MM.1S (cell line): ENCODE data around the gene TIGIT.

Source experiments
- DNase-seq: peaks from one replicate; pipeline ENCODE4 v3.0.0-alpha.2; 2015
- H2AFZ ChIP-seq: fragments of 300-600 bp; sonication (generic); 2 replicates; pipeline ENCODE4 v1.6.0; 2016; ENCODE audit warnings: antibody characterized with exemption, low read length
- H3F3A ChIP-seq: fragments of 300-600 bp; sonication (generic); 2 replicates; pipeline ENCODE4 v1.6.1; 2016; ENCODE audit warnings: mild to moderate bottlenecking, antibody characterized with exemption, low read length, moderate library complexity, mixed read lengths; ENCODE audit not compliant: insufficient read depth
- H3K27ac ChIP-seq: fragments of 300-600 bp; sonication (generic); 2 replicates; pipeline ENCODE4 v1.5.1; 2016; ENCODE audit warnings: mild to moderate bottlenecking, low read length
- H3K27me3 ChIP-seq: fragments of 300-600 bp; sonication (generic); replicated peaks from 2 replicates; pipeline ENCODE4 v1.6.0; 2016; ENCODE audit warnings: low read length; ENCODE audit not compliant: insufficient read depth
- H3K36me3 ChIP-seq: fragments of 300-600 bp; sonication (generic); replicated peaks from 2 replicates; pipeline ENCODE4 v1.6.1; 2016; ENCODE audit warnings: mild to moderate bottlenecking, low read length, mixed read lengths; ENCODE audit not compliant: insufficient read depth
- H3K4me1 ChIP-seq: fragments of 300-600 bp; sonication (generic); 2 replicates; pipeline ENCODE4 v1.6.1; 2016; ENCODE audit warnings: low read length, mixed read lengths
- H3K4me2 ChIP-seq: fragments of 300-600 bp; sonication (generic); 2 replicates; pipeline ENCODE4 v1.6.0; 2016; ENCODE audit warnings: low read depth, low read length
- H3K4me3 ChIP-seq: fragments of 300-600 bp; sonication (generic); 2 replicates; pipeline ENCODE4 v1.5.1; 2016; ENCODE audit warnings: low read length, mixed read lengths
- H3K79me2 ChIP-seq: fragments of 300-600 bp; sonication (generic); 2 replicates; pipeline ENCODE4 v1.6.1; 2016; ENCODE audit warnings: mixed run types, low read length, mixed read lengths
- H3K9ac ChIP-seq: fragments of 300-600 bp; sonication (generic); 2 replicates; pipeline ENCODE4 v1.6.1; 2016; ENCODE audit warnings: low read length, mixed read lengths
- H3K9me2 ChIP-seq: fragments of 300-600 bp; sonication (generic); replicated peaks from 2 replicates; pipeline ENCODE4 v1.6.1; 2016; ENCODE audit warnings: mild to moderate bottlenecking, low read length, mixed read lengths; ENCODE audit not compliant: insufficient read depth
- H3K9me3 ChIP-seq: fragments of 300-600 bp; sonication (generic); replicated peaks from 2 replicates; pipeline ENCODE4 v1.6.1; 2016; ENCODE audit warnings: mild to moderate bottlenecking, low read length, mixed read lengths; ENCODE audit not compliant: insufficient read depth
- H4K20me1 ChIP-seq: fragments of 300-600 bp; sonication (generic); 2 replicates; pipeline ENCODE4 v1.6.1; 2016; ENCODE audit warnings: mild to moderate bottlenecking, low read length, moderate library complexity, mixed read lengths; ENCODE audit not compliant: insufficient read depth
- CTCF ChIP-seq: fragments of 300-600 bp; sonication (generic); IDR thresholded peaks from 2 replicates; pipeline ENCODE4 v1.5.1; 2016; ENCODE audit warnings: antibody characterized with exemption, low read length, mixed read lengths
- EZH2 ChIP-seq: fragments of 300-600 bp; sonication (generic); optimal IDR thresholded peaks from 2 replicates; pipeline ENCODE3; 2017; ENCODE audit warnings: low read depth, mild to moderate bottlenecking, antibody characterized with exemption, low read length, mixed read lengths
- EZH2phosphoT487 ChIP-seq: fragments of 300-600 bp; sonication (generic); IDR thresholded peaks from 2 replicates; pipeline ENCODE4 v1.6.1; 2018; ENCODE audit warnings: antibody characterized with exemption, low read length

Gene TIGIT

GRCh38 chr3:114308377-114308776 is 14.5 kb downstream of the TIGIT start:
- Histone ChIP-seq H3K79me2 (no peaks in the 10 kb centered on the region), H3K4me3 (no peak overlapping the region), H3K36me3 (no peaks in the 10 kb centered on the region), H3K9me2 (no peaks in the 10 kb centered on the region), H3K4me1 (peaks cover 6% of the 10 kb centered on the region; the same call in 1 of the 2 replicates), H3K9ac (no peak overlapping the region), H3K27ac (peak overlapping the region; percentile 15; the same call in 1 of the 2 replicates), H3F3A (no peaks in the 10 kb centered on the region), H3K27me3 (no peaks in the 10 kb centered on the region), H3K9me3 (no peaks in the 10 kb centered on the region), H2AFZ (0 out of 2 replicates have a peak overlapping the region, but pooled peaks have one; percentile 1), H3K4me2 (no peak overlapping the region), H4K20me1 (no peaks in the 10 kb centered on the region)
- DNase-seq, result no peak
- no peak for TF ChIP-seq EZH2phosphoT487
- TF ChIP-seq EZH2, result no peak
- TF ChIP-seq CTCF, result no peak

GRCh38 chr3:114308830-114309229 is 15.0 kb downstream of the TIGIT start:
- Histone ChIP-seq H3K27me3 (no peaks in the 10 kb centered on the region), H3F3A (no peaks in the 10 kb centered on the region), H3K9me3 (no peaks in the 10 kb centered on the region), H3K27ac (peak overlapping the region; percentile 15; the same call in 1 of the 2 replicates), H4K20me1 (no peaks in the 10 kb centered on the region), H3K9ac (no peak overlapping the region), H3K9me2 (no peaks in the 10 kb centered on the region), H3K4me1 (peaks cover 6% of the 10 kb centered on the region; the same call in 1 of the 2 replicates), H3K36me3 (no peaks in the 10 kb centered on the region), H2AFZ (0 out of 2 replicates have a peak overlapping the region, but pooled peaks have one; percentile 1), H3K4me3 (no peak overlapping the region), H3K4me2 (no peak overlapping the region), H3K79me2 (no peaks in the 10 kb centered on the region)
- DNase-seq, result peak; percentile 34
- TF ChIP-seq CTCF (no peak), EZH2 (no peak), EZH2phosphoT487 (no peak)

GRCh38 chr3:114310695-114311094 is 16.9 kb downstream of the TIGIT start:
- TF ChIP-seq CTCF, result no peak
- TF ChIP-seq EZH2, result no peak
- no peak for TF ChIP-seq EZH2phosphoT487
- no peaks in the 10 kb centered on the region for H3K9me2 ChIP-seq
- no peaks in the 10 kb centered on the region for H3K79me2 ChIP-seq
- H3K9ac ChIP-seq, result no peak overlapping the region
- H3K4me2 ChIP-seq, result no peak overlapping the region
- no peak overlapping the region for H2AFZ ChIP-seq
- no peaks in the 10 kb centered on the region for H3F3A ChIP-seq
- H3K27ac ChIP-seq, result no peak overlapping the region
- no peaks in the 10 kb centered on the region for H4K20me1 ChIP-seq
- no peaks in the 10 kb centered on the region for H3K36me3 ChIP-seq
- H3K9me3 ChIP-seq, result no peaks in the 10 kb centered on the region
- DNase-seq, result no peak
- H3K4me3 ChIP-seq, result no peak overlapping the region
- peaks cover 6% of the 10 kb centered on the region; the same call in 1 of the 2 replicates for H3K4me1 ChIP-seq
- no peaks in the 10 kb centered on the region for H3K27me3 ChIP-seq
